ENCODE results near the gene MBD5.

DNA sequence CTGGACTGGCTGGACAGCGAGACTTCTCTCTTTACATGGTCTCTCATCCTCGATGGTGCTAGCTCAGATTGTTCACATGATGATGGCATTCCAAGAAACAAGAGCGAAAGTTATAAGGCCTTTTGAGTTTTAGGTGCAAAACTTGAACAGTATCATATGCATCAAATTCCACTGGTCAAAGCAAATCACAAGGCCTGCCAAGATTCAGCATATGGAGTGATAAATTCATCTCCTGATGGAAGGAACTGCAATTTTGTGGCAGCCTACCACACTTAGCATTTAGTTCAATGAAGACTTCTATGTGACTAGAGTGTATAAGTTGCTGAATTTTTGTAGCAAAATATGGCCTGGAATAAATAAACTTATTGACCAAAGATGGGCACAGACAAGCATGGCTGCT lies 429.6 kb downstream of the MBD5 start:
- TF ChIP-seq, protein P1, sequence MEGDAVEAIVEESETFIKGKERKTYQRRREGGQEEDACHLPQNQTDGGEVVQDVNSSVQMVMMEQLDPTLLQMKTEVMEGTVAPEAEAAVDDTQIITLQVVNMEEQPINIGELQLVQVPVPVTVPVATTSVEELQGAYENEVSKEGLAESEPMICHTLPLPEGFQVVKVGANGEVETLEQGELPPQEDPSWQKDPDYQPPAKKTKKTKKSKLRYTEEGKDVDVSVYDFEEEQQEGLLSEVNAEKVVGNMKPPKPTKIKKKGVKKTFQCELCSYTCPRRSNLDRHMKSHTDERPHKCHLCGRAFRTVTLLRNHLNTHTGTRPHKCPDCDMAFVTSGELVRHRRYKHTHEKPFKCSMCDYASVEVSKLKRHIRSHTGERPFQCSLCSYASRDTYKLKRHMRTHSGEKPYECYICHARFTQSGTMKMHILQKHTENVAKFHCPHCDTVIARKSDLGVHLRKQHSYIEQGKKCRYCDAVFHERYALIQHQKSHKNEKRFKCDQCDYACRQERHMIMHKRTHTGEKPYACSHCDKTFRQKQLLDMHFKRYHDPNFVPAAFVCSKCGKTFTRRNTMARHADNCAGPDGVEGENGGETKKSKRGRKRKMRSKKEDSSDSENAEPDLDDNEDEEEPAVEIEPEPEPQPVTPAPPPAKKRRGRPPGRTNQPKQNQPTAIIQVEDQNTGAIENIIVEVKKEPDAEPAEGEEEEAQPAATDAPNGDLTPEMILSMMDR (IDR thresholded peaks at IDR 0.05): no peak
- TF ChIP-seq POLR2A (IDR thresholded peaks at IDR 0.05): no peak

All from Peyer's patch (tissue), 4 donors.